Lower leg skin (tissue), 3 donors: Measurements from ENCODE around the gene CARF.

Source experiments
- CTCF ChIP-seq, 3 donors: fragments of 450-650 bp; IDR thresholded peaks; one replicate each; pipeline ENCODE4 v1.5.1; 2016; ENCODE audit warnings: antibody characterized with exemption in 3 of 3, mild to moderate bottlenecking in 3 of 3, moderate library complexity in 2 of 3
- POLR2A ChIP-seq, 2 donors: fragments of 450-650 bp; IDR thresholded peaks; one replicate each; pipeline ENCODE4 v1.6.1; 2016 to 2017; ENCODE audit warnings: antibody characterized with exemption in 2 of 2, mild to moderate bottlenecking in 1 of 2, moderate library complexity in 1 of 2

- TF ChIP-seq CTCF (IDR thresholded peaks at IDR 0.05) (no peak), POLR2A (IDR thresholded peaks at IDR 0.05) (no peak)
Measured at GRCh38 chr2:203021991-203022390, 109.9 kb downstream of the CARF start.
